OCI-LY3 (cell line): ENCODE results near the gene TMA7.

Experiments used
- H2AFZ ChIP-seq: fragments of 200-600, 300-600 bp; shearing (Covaris generic); 2 replicates; pipeline ENCODE4 v1.6.0; 2014; ENCODE audit warnings: antibody characterized with exemption, low read depth, low read length
- H3K27ac ChIP-seq: fragments of 200-600, 300-600 bp; sonication (generic); 2 replicates; pipeline ENCODE4 v1.5.1; 2014; ENCODE audit warnings: mild to moderate bottlenecking, low read length, moderate library complexity, mixed read lengths
- H3K27me3 ChIP-seq: fragments of 200-600, 300-600 bp; sonication (generic); 2 replicates; pipeline ENCODE4 v1.6.1; 2014; ENCODE audit warnings: low read depth, low read length, mixed read lengths
- H3K36me3 ChIP-seq: fragments of 200-600, 300-600 bp; sonication (generic); replicated peaks from 2 replicates; pipeline ENCODE3; 2014; ENCODE audit warnings: low read depth, low read length, mixed read lengths
- H3K4me1 ChIP-seq: fragments of 300-600, 200-600 bp; sonication (generic); 2 replicates; pipeline ENCODE4 v1.6.1; 2014; ENCODE audit warnings: low read length, mixed read lengths
- H3K4me2 ChIP-seq: fragments of 200-600, 300-600 bp; sonication (generic); 2 replicates; pipeline ENCODE4 v1.6.1; 2014; ENCODE audit warnings: low read length, mixed read lengths
- H3K4me3 ChIP-seq: fragments of 300-600, 200-600 bp; sonication (generic); 2 replicates; pipeline ENCODE4 v1.5.1; 2014; ENCODE audit warnings: antibody characterized with exemption, mild to moderate bottlenecking, low read length, moderate library complexity
- H3K79me2 ChIP-seq: fragments of 300-600, 200-600 bp; shearing (Covaris generic); 2 replicates; pipeline ENCODE4 v1.6.1; 2014; ENCODE audit warnings: mild to moderate bottlenecking, low read length, mixed read lengths
- H3K9ac ChIP-seq: fragments of 300-600, 200-600 bp; shearing (Covaris generic); 2 replicates; pipeline ENCODE4 v1.6.0; 2014; ENCODE audit warnings: mild to moderate bottlenecking, low read length, moderate library complexity
- H3K9me3 ChIP-seq: fragments of 200-600, 300-600 bp; shearing (Covaris generic); 2 replicates; pipeline ENCODE4 v1.6.1; 2014; ENCODE audit warnings: low read length, mixed read lengths; ENCODE audit not compliant: insufficient read depth
- H4K20me1 ChIP-seq: fragments of 200-600, 300-600 bp; sonication (generic); 2 replicates; pipeline ENCODE4 v1.6.1; 2016; ENCODE audit warnings: low read length, mixed read lengths; ENCODE audit not compliant: insufficient read depth
- EZH2phosphoT487 ChIP-seq: fragments of 200-600 bp; shearing (Covaris generic); IDR thresholded peaks from 2 replicates; pipeline ENCODE4 v1.6.1; 2018; ENCODE audit warnings: antibody characterized with exemption, mixed run types, low read depth
- TF ChIP-seq, protein P1 (sequence below): fragments of 200-600, 300-600 bp; sonication (generic); IDR thresholded peaks from 2 replicates; pipeline ENCODE4 v1.5.1; 2014; ENCODE audit warnings: antibody characterized with exemption, low read length, low read depth

The TMA7 gene

DNA sequence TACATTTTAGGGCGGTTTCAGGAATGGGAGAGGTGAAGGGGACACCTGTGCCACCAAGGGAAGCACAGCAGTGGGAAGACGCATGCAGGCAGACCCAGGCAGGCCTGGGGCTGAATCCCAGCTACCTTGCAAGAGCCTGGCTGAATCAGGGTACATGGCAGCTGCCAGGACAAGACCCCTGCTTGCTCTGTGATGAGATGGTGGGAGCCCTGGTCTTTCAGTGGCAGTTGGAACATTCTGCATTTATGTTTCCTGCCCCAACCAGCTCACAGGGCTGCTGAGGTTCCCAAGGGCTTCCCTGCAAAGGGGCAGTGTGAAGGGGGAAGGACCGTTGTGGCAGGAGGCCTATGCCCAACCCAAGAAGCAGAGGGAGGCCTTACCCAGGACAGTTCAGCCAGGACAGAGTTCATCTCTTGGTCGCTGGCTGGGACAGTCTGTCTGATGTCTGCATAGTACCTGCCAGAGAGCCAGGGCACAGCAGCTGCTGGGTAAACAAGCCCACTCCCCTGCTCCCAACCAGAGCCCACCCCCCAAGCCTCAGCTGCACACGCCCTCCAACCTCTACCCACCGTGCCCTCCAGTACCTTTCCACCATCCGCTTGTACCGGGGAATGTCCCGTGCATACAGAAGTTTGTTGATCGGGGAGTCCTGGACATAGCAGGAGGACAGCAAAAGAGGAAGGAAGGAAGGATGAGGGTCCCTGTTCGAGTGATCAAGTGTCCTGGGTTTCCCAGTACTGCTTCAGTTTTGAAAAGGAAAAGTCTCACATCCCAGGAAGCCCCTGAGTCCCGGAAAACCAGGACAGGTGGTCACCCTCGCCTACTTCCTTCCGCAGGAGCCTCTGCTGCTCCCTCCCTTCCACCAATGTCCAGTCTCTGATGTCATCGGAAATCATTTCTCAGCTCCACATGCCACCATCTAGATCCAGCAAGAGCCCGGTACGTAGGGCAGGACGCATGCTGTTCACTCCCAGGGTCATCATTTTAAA is 33.3 kb upstream of the TMA7 start:
- H3K9me3 ChIP-seq: no peaks in the 10 kb centered on the region
- no peak overlapping the region for H3K4me3 ChIP-seq
- H3K9ac ChIP-seq: no peak overlapping the region
- H3K79me2 ChIP-seq: no peaks in the 10 kb centered on the region
- no peaks in the 10 kb centered on the region for H3K4me1 ChIP-seq
- TF ChIP-seq, protein P1, sequence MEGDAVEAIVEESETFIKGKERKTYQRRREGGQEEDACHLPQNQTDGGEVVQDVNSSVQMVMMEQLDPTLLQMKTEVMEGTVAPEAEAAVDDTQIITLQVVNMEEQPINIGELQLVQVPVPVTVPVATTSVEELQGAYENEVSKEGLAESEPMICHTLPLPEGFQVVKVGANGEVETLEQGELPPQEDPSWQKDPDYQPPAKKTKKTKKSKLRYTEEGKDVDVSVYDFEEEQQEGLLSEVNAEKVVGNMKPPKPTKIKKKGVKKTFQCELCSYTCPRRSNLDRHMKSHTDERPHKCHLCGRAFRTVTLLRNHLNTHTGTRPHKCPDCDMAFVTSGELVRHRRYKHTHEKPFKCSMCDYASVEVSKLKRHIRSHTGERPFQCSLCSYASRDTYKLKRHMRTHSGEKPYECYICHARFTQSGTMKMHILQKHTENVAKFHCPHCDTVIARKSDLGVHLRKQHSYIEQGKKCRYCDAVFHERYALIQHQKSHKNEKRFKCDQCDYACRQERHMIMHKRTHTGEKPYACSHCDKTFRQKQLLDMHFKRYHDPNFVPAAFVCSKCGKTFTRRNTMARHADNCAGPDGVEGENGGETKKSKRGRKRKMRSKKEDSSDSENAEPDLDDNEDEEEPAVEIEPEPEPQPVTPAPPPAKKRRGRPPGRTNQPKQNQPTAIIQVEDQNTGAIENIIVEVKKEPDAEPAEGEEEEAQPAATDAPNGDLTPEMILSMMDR: no peak
- TF ChIP-seq EZH2phosphoT487: no peak
- H3K27me3 ChIP-seq: no peaks in the 10 kb centered on the region
- H3K4me2 ChIP-seq: no peak overlapping the region
- H2AFZ ChIP-seq: no peak overlapping the region
- peaks cover 4% of the 10 kb centered on the region for H3K36me3 ChIP-seq
- no peaks in the 10 kb centered on the region for H4K20me1 ChIP-seq
- no peak overlapping the region for H3K27ac ChIP-seq

DNA sequence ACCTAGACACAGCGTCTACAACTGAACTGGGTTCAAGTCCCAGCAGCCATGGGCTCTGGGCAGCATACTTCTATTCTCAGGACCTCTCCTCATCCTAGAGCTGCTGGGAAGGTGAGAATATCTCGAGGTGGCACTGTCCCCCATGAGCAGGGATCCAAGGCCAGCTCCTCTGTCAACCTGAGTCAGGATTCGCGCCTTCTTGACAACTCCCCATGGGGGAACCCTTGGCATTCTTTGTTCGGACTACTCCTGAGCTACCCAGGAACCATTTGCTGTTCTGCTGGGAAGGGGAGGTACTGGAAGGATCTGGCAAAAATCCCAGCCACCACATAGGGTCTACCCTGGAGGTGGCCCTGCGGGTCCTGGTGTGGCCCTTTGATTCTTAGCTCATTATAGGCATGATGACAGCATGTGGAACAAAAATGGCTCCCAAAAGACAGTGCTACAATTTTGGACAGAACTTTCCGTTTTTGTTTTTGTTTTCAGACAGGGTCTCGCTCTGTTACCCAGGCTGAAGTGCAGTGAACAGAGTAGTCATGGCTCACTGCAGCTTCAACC is 32.4 kb upstream of the TMA7 start:
- Histone ChIP-seq H3K27ac (no peak overlapping the region), H2AFZ (no peak overlapping the region), H3K27me3 (no peaks in the 10 kb centered on the region), H3K9ac (no peak overlapping the region), H3K36me3 (peaks cover 4% of the 10 kb centered on the region), H3K4me1 (no peaks in the 10 kb centered on the region), H3K4me3 (no peak overlapping the region), H4K20me1 (no peaks in the 10 kb centered on the region), H3K79me2 (no peaks in the 10 kb centered on the region), H3K4me2 (no peak overlapping the region), H3K9me3 (no peaks in the 10 kb centered on the region)
- TF ChIP-seq, protein P1: no peak
- TF ChIP-seq EZH2phosphoT487: no peak

DNA sequence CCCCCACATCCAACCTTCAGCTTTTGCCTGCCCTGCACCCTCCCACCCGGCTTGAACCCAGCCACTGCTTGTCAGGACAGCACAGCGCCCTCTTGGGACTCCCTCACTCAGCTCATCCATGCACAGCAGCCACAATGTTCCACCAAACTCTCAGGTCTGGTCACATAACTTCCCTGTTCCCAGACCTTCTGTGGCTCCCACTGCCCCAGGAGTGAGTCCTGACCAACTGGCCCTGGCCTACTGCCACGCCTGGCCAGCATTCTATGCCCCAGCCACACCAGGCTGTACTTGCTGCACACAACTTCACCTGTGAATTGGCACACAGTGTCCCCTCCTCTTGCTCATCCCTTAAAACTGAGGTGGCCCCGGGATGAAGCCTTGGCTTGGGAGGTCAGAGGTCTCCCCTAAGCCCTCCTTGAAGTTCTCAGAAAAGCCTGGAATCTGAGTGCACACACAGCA is 31.2 kb upstream of the TMA7 start:
- H2AFZ ChIP-seq: no peak overlapping the region
- no peak overlapping the region for H3K4me3 ChIP-seq
- no peak overlapping the region for H3K27ac ChIP-seq
- no peaks in the 10 kb centered on the region for H3K27me3 ChIP-seq
- no peaks in the 10 kb centered on the region for H4K20me1 ChIP-seq
- TF ChIP-seq, protein P1: peak; percentile 38
- no peak for TF ChIP-seq EZH2phosphoT487
- H3K9ac ChIP-seq: no peak overlapping the region
- no peaks in the 10 kb centered on the region for H3K4me1 ChIP-seq
- no peaks in the 10 kb centered on the region for H3K9me3 ChIP-seq
- H3K79me2 ChIP-seq: no peaks in the 10 kb centered on the region
- no peak overlapping the region for H3K4me2 ChIP-seq
- H3K36me3 ChIP-seq: peaks cover 4% of the 10 kb centered on the region
